ENCODE results near the gene C11orf91.
"Not testable (repeated sequence)": the region's sequence is repeated elsewhere in the genome, so short reads cannot be mapped to it uniquely, and the experiment has no call there.

Gene C11orf91

GRCh38 chr11:33733980-33734379 is 33.4 kb upstream of the C11orf91 start:
- Histone ChIP-seq H3K9me3 (ENCODE audit: insufficient read depth, low read length) (no peaks in the 10 kb centered on the region), H3K36me3 (ENCODE audit: low read length) (no peaks in the 10 kb centered on the region), H3F3A (ENCODE audit: insufficient read depth) (peaks cover 3% of the 10 kb centered on the region; the same call in 1 of the 2 replicates), H4K20me1 (ENCODE audit: low read depth, low read length) (no peaks in the 10 kb centered on the region), H3K4me3 (ENCODE audit: insufficient read depth, low read length, poor library complexity, severe bottlenecking) (no peak overlapping the region), H3K4me2 (ENCODE audit: low read depth, low read length, poor library complexity, severe bottlenecking) (no peak overlapping the region), H3K9me2 (replicated peaks; ENCODE audit: insufficient read depth, low read length) (no peaks in the 10 kb centered on the region), H3K79me2 (ENCODE audit: insufficient read depth, low read length) (no peaks in the 10 kb centered on the region), H3K27ac (ENCODE audit: low read depth, low read length) (no peak overlapping the region), H3K27me3 (ENCODE audit: low read length) (no peaks in the 10 kb centered on the region), H2AFZ (ENCODE audit: low read depth, low read length, severe bottlenecking) (no peak overlapping the region), H3K9ac (ENCODE audit: low read length) (no peak overlapping the region)
- TF ChIP-seq EZH2phosphoT487 (conservative IDR thresholded peaks at IDR 0.05; ENCODE audit: low read length) (no peak), CTCF (IDR thresholded peaks at IDR 0.05; ENCODE audit: insufficient read depth, low read length, poor library complexity, severe bottlenecking) (no peak)

DNA sequence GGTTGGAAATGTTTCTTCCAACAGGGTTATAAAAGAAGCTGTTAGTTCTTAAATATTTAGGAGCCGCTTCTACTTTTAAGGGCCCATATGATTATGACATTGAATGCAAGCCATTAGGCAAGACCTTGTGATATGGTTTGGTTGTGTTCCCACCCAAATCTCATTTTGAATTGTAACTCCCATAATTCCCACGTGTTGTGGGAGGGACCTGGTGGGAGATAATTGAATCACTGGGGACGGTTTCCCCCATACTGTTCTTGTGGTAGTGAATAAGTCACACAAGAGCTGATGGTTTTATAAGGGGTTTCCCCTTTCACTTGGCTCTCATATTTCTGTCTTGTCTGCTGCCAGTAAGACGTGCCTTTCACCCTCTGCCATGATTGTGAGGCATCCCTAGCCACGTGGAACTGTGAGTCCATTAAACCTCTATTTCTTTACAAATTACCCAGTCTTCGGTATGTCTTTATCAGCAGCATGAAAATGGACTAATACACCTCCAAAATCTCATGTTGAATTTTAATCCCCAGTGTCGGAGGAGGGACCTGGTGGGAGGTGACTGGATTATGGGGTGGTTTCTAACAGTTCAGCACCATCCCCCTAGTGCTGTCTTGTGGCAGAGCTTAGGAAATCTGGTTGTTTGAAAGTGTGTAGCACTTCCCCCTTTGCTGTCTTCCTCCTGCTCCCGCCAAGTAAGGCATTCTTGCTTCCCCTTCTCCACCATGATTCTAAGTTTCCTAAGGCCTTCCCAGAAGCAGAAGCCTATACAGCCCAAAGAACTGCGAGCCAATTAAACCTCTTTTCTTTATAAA is 31.3 kb upstream of the C11orf91 start:
- Histone ChIP-seq H4K20me1 (ENCODE audit: low read depth, low read length) (no peaks in the 10 kb centered on the region), H3K36me3 (ENCODE audit: low read length) (no peaks in the 10 kb centered on the region), H3K4me2 (ENCODE audit: low read depth, low read length, poor library complexity, severe bottlenecking) (no peak overlapping the region), H3K9me2 (replicated peaks; ENCODE audit: insufficient read depth, low read length) (no peaks in the 10 kb centered on the region), H2AFZ (ENCODE audit: low read depth, low read length, severe bottlenecking) (no peak overlapping the region), H3K27me3 (ENCODE audit: low read length) (no peaks in the 10 kb centered on the region), H3K9me3 (ENCODE audit: insufficient read depth, low read length) (no peaks in the 10 kb centered on the region), H3K79me2 (ENCODE audit: insufficient read depth, low read length) (no peaks in the 10 kb centered on the region), H3K9ac (ENCODE audit: low read length) (no peak overlapping the region), H3K27ac (ENCODE audit: low read depth, low read length) (no peak overlapping the region), H3K4me3 (ENCODE audit: insufficient read depth, low read length, poor library complexity, severe bottlenecking) (no peak overlapping the region), H3F3A (ENCODE audit: insufficient read depth) (peaks cover 3% of the 10 kb centered on the region; the same call in 1 of the 2 replicates)
- TF ChIP-seq EZH2phosphoT487 (conservative IDR thresholded peaks at IDR 0.05; ENCODE audit: low read length) (no peak), CTCF (IDR thresholded peaks at IDR 0.05; ENCODE audit: insufficient read depth, low read length, poor library complexity, severe bottlenecking) (no peak)

GRCh38 chr11:33730716-33731115 is 30.1 kb upstream of the C11orf91 start:
- Histone ChIP-seq H3K27ac (ENCODE audit: low read depth, low read length) (no peak overlapping the region), H3K79me2 (ENCODE audit: insufficient read depth, low read length) (no peaks in the 10 kb centered on the region), H4K20me1 (ENCODE audit: low read depth, low read length) (no peaks in the 10 kb centered on the region), H3K9me3 (ENCODE audit: insufficient read depth, low read length) (no peaks in the 10 kb centered on the region), H3K4me2 (ENCODE audit: low read depth, low read length, poor library complexity, severe bottlenecking) (no peak overlapping the region), H3K9me2 (replicated peaks; ENCODE audit: insufficient read depth, low read length) (no peaks in the 10 kb centered on the region), H3K4me3 (ENCODE audit: insufficient read depth, low read length, poor library complexity, severe bottlenecking) (no peak overlapping the region), H3K9ac (ENCODE audit: low read length) (no peak overlapping the region), H3F3A (ENCODE audit: insufficient read depth) (no peaks in the 10 kb centered on the region), H2AFZ (ENCODE audit: low read depth, low read length, severe bottlenecking) (no peak overlapping the region), H3K36me3 (ENCODE audit: low read length) (no peaks in the 10 kb centered on the region), H3K27me3 (ENCODE audit: low read length) (no peaks in the 10 kb centered on the region)
- TF ChIP-seq CTCF (IDR thresholded peaks at IDR 0.05; ENCODE audit: insufficient read depth, low read length, poor library complexity, severe bottlenecking) (no peak), EZH2phosphoT487 (conservative IDR thresholded peaks at IDR 0.05; ENCODE audit: low read length) (no peak)

DNA sequence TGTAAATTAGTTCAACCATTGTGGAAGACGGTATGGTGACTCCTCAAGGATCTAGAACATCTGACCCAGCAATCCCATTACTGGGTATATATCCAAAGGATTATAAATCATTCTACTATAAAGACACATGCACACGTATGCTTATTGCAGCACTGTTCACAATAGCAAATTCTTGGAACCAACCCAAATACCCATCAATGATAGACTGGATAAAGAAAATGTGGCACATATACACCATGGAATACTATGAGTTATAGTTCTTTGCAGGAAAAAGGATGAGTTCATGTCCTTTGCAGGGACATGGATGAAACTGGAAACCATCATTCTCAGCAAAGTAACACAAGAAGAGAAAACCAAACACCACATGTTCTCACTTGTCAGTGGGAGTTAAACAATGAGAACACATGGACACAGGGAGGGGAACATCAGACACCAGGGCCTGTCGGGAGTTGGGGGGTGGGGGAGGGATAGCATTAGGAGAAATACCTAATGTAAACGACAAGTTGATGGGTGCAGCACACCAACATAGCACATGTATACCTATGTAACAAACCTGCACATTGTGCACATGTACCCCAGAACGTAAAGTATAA is 28.5 kb upstream of the C11orf91 start:
- not testable (repeated sequence) for H3K79me2 ChIP-seq (ENCODE audit: insufficient read depth, low read length); H3F3A ChIP-seq (ENCODE audit: insufficient read depth); H3K27me3 ChIP-seq (ENCODE audit: low read length); H3K27ac ChIP-seq (ENCODE audit: low read depth, low read length); H4K20me1 ChIP-seq (ENCODE audit: low read depth, low read length); H3K9me3 ChIP-seq (ENCODE audit: insufficient read depth, low read length); H3K9me2 ChIP-seq (replicated peaks; ENCODE audit: insufficient read depth, low read length); H2AFZ ChIP-seq (ENCODE audit: low read depth, low read length, severe bottlenecking); H3K36me3 ChIP-seq (ENCODE audit: low read length); H3K4me2 ChIP-seq (ENCODE audit: low read depth, low read length, poor library complexity, severe bottlenecking); H3K4me3 ChIP-seq (ENCODE audit: insufficient read depth, low read length, poor library complexity, severe bottlenecking); H3K9ac ChIP-seq (ENCODE audit: low read length)

GRCh38 chr11:33727539-33727938 is 26.9 kb upstream of the C11orf91 start:
- not testable (repeated sequence) for H3K36me3 ChIP-seq (ENCODE audit: low read length); H3K9ac ChIP-seq (ENCODE audit: low read length); H2AFZ ChIP-seq (ENCODE audit: low read depth, low read length, severe bottlenecking); H3K27me3 ChIP-seq (ENCODE audit: low read length); H3K79me2 ChIP-seq (ENCODE audit: insufficient read depth, low read length); H3K4me2 ChIP-seq (ENCODE audit: low read depth, low read length, poor library complexity, severe bottlenecking); H3K4me3 ChIP-seq (ENCODE audit: insufficient read depth, low read length, poor library complexity, severe bottlenecking); H3K27ac ChIP-seq (ENCODE audit: low read depth, low read length); H4K20me1 ChIP-seq (ENCODE audit: low read depth, low read length); H3K9me2 ChIP-seq (replicated peaks; ENCODE audit: insufficient read depth, low read length); H3K9me3 ChIP-seq (ENCODE audit: insufficient read depth, low read length); H3F3A ChIP-seq (ENCODE audit: insufficient read depth)

Measured in SU-DHL-6 (cell line).